ENCODE measurements around the gene SRGAP3.

SRGAP3 gene

DNA sequence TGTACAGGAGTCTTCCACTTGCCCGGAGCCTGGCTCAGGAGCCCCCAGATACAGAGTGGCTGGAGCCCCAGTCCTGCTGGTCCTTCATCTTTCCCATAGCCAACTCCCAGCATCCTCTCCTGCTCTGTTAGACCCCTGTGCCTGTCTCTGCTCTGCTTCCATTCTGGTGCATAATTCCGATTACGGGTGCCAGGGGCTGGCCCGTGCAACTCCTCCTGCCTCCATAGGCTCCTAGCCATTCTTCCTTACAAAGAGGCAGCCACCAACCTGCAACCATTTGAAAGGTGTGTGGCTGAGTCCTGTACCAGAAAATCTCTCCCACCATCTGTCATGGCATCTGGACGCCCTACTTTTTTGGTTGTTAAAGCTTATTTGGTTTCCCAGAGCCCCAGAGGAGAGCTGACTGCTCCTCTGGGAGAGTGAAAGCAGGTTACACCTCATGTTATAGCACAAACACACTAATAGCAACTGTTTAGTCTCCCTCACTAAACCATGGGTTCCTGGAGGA, 281.0 kb downstream of the SRGAP3 start:
- no peaks in the 10 kb centered on the region for H3K36me3 ChIP-seq (ENCODE audit: control insufficient read depth in 2 of 2, insufficient read depth in 1 of 2, low read length in 2 of 2)
- peaks cover 5% of the 10 kb centered on the region; the same call in 1 of the 2 replicates for H3K4me1 ChIP-seq (ENCODE audit: control insufficient read depth, insufficient read depth, low read length)
- no peaks in the 10 kb centered on the region for H3K9me3 ChIP-seq (ENCODE audit: control insufficient read depth, insufficient read depth, low read depth, low read length)
- no peak overlapping the region for H3K4me3 ChIP-seq (ENCODE audit: low read depth, low read length)
- ChIA-PET CTCF (interaction anchor here (0.6 to 11.7 kb wide), 4 partner anchors 18 to 334 kb away, joined by 3 to 136 read pairs (median 4); no protein-coding TSS in a partner anchor), POLR2A (no interaction called here)
- TF ChIP-seq ZNF366 (tag by site-specific recombination; conservative IDR thresholded peaks at IDR 0.05) = no peak
- TF ChIP-seq, protein P1, sequence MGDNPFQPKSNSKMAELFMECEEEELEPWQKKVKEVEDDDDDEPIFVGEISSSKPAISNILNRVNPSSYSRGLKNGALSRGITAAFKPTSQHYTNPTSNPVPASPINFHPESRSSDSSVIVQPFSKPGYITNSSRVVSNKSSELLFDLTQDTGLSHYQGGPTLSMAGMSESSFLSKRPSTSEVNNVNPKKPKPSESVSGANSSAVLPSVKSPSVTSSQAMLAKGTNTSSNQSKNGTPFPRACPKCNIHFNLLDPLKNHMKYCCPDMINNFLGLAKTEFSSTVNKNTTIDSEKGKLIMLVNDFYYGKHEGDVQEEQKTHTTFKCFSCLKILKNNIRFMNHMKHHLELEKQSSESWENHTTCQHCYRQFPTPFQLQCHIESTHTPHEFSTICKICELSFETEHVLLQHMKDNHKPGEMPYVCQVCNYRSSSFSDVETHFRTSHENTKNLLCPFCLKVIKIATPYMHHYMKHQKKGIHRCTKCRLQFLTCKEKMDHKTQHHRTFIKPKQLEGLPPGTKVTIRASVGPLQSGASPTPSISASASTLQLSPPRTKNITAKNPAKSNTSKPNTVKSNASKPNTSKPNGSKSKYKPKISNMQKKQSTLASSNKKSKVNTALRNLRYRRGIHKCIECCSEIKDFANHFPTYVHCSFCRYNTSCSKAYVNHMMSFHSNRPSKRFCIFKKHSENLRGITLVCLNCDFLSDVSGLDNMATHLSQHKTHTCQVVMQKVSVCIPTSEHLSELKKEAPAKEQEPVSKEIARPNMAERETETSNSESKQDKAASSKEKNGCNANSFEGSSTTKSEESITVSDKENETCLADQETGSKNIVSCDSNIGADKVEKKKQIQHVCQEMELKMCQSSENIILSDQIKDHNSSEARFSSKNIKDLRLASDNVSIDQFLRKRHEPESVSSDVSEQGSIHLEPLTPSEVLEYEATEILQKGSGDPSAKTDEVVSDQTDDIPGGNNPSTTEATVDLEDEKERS (tag by site-specific recombination; IDR thresholded peaks at IDR 0.05) = no peak
- TF ChIP-seq HOXD13 (CRISPR knock-in tag; IDR thresholded peaks at IDR 0.05; ENCODE audit: borderline replicate concordance) = no peak
- TF ChIP-seq, protein P2, sequence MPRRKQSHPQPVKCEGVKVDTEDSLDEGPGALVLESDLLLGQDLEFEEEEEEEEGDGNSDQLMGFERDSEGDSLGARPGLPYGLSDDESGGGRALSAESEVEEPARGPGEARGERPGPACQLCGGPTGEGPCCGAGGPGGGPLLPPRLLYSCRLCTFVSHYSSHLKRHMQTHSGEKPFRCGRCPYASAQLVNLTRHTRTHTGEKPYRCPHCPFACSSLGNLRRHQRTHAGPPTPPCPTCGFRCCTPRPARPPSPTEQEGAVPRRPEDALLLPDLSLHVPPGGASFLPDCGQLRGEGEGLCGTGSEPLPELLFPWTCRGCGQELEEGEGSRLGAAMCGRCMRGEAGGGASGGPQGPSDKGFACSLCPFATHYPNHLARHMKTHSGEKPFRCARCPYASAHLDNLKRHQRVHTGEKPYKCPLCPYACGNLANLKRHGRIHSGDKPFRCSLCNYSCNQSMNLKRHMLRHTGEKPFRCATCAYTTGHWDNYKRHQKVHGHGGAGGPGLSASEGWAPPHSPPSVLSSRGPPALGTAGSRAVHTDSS (tag by site-specific recombination; IDR thresholded peaks at IDR 0.05) = no peak
- TF ChIP-seq ZNF548 (tag by site-specific recombination; IDR thresholded peaks at IDR 0.05) = no peak
- no peak for TF ChIP-seq ZNF843 (tag by site-specific recombination; IDR thresholded peaks at IDR 0.05)
- TF ChIP-seq ZNF324 (tag by site-specific recombination; IDR thresholded peaks at IDR 0.05) = no peak
- no peak for TF ChIP-seq MZF1 (tag by site-specific recombination; IDR thresholded peaks at IDR 0.05; ENCODE audit: borderline replicate concordance)
- TF ChIP-seq, protein P3, sequence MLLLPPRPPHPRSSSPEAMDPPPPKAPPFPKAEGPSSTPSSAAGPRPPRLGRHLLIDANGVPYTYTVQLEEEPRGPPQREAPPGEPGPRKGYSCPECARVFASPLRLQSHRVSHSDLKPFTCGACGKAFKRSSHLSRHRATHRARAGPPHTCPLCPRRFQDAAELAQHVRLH (tag by site-specific recombination; IDR thresholded peaks at IDR 0.05) = no peak
- no peak for TF ChIP-seq KLF9 (tag by site-specific recombination; IDR thresholded peaks at IDR 0.05; ENCODE audit: low read depth)
- TF ChIP-seq, protein P4, sequence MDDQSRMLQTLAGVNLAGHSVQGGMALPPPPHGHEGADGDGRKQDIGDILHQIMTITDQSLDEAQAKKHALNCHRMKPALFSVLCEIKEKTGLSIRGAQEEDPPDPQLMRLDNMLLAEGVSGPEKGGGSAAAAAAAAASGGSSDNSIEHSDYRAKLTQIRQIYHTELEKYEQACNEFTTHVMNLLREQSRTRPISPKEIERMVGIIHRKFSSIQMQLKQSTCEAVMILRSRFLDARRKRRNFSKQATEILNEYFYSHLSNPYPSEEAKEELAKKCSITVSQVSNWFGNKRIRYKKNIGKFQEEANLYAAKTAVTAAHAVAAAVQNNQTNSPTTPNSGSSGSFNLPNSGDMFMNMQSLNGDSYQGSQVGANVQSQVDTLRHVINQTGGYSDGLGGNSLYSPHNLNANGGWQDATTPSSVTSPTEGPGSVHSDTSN (CRISPR knock-in tag; IDR thresholded peaks at IDR 0.05) = no peak
- TF ChIP-seq ZNF416 (tag by site-specific recombination; IDR thresholded peaks at IDR 0.05) = no peak
- TF ChIP-seq, protein P5, sequence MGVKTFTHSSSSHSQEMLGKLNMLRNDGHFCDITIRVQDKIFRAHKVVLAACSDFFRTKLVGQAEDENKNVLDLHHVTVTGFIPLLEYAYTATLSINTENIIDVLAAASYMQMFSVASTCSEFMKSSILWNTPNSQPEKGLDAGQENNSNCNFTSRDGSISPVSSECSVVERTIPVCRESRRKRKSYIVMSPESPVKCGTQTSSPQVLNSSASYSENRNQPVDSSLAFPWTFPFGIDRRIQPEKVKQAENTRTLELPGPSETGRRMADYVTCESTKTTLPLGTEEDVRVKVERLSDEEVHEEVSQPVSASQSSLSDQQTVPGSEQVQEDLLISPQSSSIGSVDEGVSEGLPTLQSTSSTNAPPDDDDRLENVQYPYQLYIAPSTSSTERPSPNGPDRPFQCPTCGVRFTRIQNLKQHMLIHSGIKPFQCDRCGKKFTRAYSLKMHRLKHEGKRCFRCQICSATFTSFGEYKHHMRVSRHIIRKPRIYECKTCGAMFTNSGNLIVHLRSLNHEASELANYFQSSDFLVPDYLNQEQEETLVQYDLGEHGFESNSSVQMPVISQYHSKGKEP (tag by site-specific recombination; IDR thresholded peaks at IDR 0.05) = no peak
- TF ChIP-seq ZNF529 (tag by site-specific recombination; IDR thresholded peaks at IDR 0.05; ENCODE audit: insufficient replicate concordance) = no peak
- no peak for TF ChIP-seq ZNF202 (tag by site-specific recombination; IDR thresholded peaks at IDR 0.05; ENCODE audit: borderline replicate concordance)
- no peak for TF ChIP-seq ZBTB17 (tag by site-specific recombination; IDR thresholded peaks at IDR 0.05)
- no peak for TF ChIP-seq SCRT1 (tag by site-specific recombination; IDR thresholded peaks at IDR 0.05; ENCODE audit: borderline replicate concordance)
- TF ChIP-seq, protein P6, sequence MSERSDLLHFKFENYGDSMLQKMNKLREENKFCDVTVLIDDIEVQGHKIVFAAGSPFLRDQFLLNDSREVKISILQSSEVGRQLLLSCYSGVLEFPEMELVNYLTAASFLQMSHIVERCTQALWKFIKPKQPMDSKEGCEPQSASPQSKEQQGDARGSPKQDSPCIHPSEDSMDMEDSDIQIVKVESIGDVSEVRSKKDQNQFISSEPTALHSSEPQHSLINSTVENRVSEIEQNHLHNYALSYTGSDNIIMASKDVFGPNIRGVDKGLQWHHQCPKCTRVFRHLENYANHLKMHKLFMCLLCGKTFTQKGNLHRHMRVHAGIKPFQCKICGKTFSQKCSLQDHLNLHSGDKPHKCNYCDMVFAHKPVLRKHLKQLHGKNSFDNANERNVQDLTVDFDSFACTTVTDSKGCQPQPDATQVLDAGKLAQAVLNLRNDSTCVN (tag by site-specific recombination; optimal IDR thresholded peaks at IDR 0.05) = no peak
- TF ChIP-seq MYNN (tag by site-specific recombination; IDR thresholded peaks at IDR 0.05; ENCODE audit: borderline replicate concordance) = no peak
- TF ChIP-seq ZNF623 (tag by site-specific recombination; IDR thresholded peaks at IDR 0.05) = no peak
- H3K27ac ChIP-seq (ENCODE audit: extremely low read depth, low read depth, low read length) = no peak overlapping the region
